Renal pelvis (tissue), 12 donors: ENCODE results near the gene SERPINC1. TPM values are rescaled to one million over a fixed set of nuclear protein-coding genes. Genes with fewer than 3 reads are reported as not detected.
"Not testable (repeated sequence)": the region's sequence is repeated elsewhere in the genome, so short reads cannot be mapped to it uniquely, and the experiment has no call there.

Experiments used
- DNase-seq: peaks from one replicate; pipeline ENCODE4 v3.0.0-alpha.2; 2013
- long read RNA-seq, 16 experiments: transcript quantifications; one replicate each; lab custom pipeline, GENCODE V29; 2026
- polyA plus RNA-seq, 3 donors: library from polyadenylated mRNA; unstranded; fragments of 120-200 nt; gene quantifications; one replicate each; pipeline ENCODE4 v1.2.1, GENCODE V29; 2013; ENCODE audit not compliant: insufficient read length in 3 of 3

SERPINC1 gene
- polyA plus RNA-seq, result under 1 TPM in 2 of 3 donors, not detected in 1; 0.75 to 0.84 TPM
- long read RNA-seq, donor 1, result 0 reads
- long read RNA-seq, donor 2, partial matches to known transcripts, result 23 of 23 reads
- long read RNA-seq, donor 2, other reads (novel, unspliced or antisense), result 0 of 23 reads
- long read RNA-seq, donor 3, result 0 reads
- long read RNA-seq, donor 4, result 0 reads
- long read RNA-seq, donor 5, result 0 reads
- long read RNA-seq, donor 6, result 0 reads
- long read RNA-seq, donor 7, result 0 reads
- long read RNA-seq, donor 8, partial matches to known transcripts, result 0 of 1 reads
- long read RNA-seq, donor 8, other reads (novel, unspliced or antisense), result 0 of 1 reads
- long read RNA-seq, donor 9, result 0 reads
- long read RNA-seq, donor 10, result 0 reads
- long read RNA-seq, donor 11, result 0 reads
- long read RNA-seq, donor 12, result 0 reads
- long read RNA-seq, donor 13, result 0 reads
- long read RNA-seq, donor 14, result 0 reads
- long read RNA-seq, donor 15, result 0 reads
- long read RNA-seq, donor 16, result 0 reads

GRCh38 chr1:173917149-173917548 is at the start of gene SERPINC1:
Gene SERPINC1, minus strand, starts transcription at chr1:173917327. Its CDS starts 68 bp downstream, at chr1:173917259.
- DNase-seq, result no peak

DNA sequence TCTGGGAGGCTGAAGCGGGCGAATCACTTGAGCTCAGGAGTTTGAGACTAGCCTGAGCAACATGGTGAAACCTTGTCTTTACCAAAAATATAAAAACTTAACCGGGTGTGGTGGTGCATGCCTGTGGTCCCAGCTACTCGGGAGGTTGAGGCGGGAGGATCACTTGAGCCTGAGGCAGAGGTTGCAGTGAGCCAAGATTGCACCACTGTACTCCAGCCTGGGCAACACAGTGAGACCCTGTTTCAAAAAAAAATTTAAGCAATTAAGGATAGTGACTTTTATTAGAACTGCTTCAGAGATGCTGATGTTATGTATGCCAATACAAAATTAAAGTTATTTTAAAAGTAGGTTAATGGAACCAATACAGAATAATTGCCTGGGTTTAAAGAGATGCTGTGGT is 48.8 kb upstream of the SERPINC1 start:
- DNase-seq, result not testable (repeated sequence)

DNA sequence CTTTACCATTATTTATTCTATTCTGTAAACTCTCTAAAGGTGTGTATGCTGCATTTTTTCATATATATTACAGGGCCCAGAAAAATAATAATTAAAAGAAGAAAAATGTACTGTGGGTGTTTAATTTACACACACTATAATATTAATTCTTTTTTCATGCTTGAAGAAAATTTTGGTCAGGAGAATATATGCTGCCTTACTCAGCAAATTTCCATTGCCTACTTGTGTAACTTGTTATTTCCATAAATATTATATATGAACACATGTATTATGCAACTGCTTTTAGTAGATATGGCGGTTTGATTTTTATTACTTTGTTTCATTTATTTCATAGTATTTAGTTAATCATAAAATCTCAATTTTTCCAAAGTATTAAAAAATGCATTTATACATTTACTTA is 46.4 kb upstream of the SERPINC1 start:
- no peak for DNase-seq

- no peak for DNase-seq
Measured at GRCh38 chr1:173960625-173961024, 43.5 kb upstream of the SERPINC1 start.

DNA sequence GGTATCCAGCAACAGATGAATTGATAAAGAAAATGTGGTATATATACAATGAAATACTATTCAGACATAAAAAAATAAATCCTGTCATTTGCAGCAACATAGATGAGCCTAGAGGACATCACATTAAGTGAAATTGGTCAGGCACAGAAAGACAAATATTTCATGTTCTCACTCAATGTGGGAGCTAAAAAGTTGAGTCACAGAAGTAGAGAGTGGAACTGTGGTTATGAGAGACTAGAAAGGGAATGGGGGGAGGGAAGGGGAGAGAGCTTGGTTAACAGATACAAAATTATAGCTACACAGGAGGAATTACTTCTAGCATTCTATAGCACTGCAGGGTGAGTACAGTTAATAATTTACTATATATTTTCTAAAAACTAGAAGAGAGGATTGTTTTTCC is 37.1 kb upstream of the SERPINC1 start:
- no peak for DNase-seq

DNA sequence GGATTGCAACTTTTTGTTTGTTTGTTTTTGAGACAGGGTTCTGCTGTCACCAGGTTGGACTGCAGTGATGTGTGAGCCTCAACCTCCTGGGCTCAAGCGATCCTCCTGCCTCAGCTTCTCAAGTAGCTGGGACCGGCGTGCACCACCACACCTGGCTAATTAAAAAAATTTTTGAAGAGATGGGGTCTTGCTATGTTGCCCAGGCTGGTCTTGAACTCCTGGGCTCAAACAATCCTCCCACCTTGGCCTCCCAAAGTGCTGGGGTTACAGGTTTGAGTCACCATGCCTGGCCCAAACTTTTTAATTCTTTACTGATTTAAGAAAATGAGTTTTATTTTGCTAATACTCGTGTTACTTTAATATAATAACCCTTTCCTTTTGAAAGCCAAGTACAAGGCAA is 31.5 kb upstream of the SERPINC1 start:
- no peak for DNase-seq

DNA sequence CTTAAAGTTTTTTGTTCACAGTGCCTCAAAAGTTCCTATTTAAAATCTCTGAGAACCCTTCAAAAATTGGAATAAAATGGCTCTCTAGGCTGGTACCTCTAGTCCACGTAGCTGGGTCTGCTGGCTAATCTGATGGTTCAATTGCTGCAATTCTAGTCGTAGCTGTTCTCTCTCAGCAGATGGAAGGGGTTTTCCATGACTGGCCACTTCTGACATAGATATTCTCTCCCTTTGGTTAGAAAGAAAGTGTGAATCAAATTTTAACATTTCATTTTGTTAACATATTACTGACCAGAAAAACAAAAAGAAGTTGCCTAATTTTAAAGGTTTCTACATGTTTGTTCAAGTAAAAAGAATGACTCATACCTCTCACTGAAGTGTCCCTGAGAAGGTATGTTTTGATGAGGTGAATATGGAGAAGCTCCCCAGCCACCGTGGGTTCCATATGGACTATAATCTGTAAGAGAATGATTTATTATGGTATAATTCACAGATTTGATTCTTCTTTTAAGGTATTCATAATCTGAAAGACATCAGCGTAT is 29.3 kb upstream of the SERPINC1 start:
- no peak for DNase-seq

DNA sequence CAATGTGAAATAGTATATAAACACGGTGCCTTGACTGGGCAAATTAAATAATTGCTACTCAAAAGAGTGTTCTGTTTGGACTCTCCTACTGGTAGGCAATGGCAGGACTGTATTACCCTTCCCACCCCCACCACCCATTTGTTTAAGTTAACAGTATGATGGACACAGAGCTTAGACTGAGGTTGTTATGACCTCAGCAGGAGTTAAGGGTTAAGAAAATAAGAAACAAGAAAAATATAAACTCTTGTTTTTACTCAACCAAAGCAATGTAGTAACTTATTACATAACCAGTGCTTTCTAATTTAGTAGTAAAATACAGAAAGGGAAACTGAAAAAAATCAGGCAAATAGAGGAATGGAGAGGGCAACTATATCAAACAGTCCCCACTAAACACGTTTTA is 19.9 kb upstream of the SERPINC1 start:
- no peak for DNase-seq

DNA sequence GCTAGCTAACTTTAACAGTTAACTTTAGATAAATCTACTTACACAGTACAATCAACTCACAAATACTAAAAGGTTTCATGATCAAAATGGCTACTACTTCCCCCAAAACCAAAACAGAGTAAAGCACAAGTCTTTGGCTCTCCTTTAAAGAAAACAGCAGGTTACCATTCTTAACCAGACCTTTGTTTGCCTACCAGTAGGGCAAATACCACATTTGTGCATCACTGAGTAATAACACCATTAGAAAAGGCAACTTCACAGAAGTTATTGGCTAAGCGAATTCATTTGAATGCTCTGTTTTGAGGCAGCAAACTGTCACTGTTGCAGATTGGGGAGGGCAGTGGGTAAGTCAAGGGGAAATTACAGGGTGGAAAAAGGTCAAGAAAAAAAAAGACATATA is 17.3 kb upstream of the SERPINC1 start:
- no peak for DNase-seq

DNA sequence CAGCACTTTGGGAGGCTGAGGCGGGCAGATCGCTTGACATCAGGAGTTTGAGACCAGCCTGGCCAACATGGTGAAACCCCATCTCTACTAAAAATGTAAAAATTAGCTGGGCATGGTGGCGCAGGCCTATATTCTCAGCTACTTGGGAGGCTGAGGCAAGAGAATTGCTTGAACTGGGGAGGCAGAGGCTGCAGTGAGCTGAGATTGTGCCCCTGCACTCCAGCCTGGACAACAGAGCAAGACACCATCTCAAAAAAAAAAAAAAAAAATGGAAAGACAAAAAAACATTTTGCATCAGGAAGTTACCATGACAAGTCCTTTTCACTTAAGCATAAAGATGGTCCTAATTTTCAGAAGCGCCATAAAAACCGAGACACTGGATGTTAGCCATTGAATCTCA is 13.4 kb upstream of the SERPINC1 start:
- DNase-seq, result not testable (repeated sequence)

DNA sequence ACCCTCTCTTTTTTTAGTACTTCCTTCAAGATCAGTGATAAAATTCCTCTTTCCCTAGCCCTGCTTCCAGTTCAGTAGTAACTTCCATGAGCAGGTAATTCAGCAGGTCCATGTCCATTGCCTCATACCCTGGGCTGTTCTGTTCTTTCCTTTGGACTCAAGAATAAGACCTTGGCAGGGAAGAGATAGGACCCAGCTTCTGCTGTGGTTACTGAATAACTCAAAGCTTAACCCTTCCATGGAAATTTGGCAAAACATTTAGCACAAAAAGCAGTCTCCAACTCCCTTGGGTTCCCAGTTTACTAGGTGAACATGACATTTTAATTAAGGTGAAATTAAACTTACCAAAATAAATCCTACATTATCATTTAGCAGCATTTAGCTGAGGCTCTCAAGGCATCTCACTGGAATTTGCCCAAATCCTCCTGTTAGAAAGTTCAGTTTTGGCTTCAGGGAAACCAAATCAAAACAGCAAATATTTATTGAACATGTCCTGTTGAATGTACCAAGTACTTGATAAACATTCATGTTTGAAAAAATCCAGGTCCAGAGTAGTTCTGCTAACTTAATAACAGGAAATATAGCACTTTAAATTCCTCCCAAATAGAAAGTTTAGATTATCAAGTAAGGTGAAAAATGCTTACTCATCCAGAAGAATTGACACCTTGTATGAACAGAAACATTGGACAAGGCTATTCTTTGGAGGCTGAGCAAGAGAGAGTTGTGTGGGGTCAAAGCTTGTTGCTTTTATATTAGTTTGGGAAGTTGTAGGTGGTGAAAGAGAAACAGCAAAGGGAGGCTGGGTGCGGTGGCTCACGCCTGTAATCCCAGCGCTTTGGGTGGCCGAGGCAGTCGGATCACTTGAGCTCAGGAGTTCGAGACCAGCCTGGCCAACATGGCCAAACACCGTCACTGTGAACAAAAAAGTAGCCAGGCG is 8.4 kb upstream of the SERPINC1 start:
- DNase-seq, result no peak

- DNase-seq, result no peak
Measured at GRCh38 chr1:173920861-173921260, 3.7 kb upstream of the SERPINC1 start.

DNA sequence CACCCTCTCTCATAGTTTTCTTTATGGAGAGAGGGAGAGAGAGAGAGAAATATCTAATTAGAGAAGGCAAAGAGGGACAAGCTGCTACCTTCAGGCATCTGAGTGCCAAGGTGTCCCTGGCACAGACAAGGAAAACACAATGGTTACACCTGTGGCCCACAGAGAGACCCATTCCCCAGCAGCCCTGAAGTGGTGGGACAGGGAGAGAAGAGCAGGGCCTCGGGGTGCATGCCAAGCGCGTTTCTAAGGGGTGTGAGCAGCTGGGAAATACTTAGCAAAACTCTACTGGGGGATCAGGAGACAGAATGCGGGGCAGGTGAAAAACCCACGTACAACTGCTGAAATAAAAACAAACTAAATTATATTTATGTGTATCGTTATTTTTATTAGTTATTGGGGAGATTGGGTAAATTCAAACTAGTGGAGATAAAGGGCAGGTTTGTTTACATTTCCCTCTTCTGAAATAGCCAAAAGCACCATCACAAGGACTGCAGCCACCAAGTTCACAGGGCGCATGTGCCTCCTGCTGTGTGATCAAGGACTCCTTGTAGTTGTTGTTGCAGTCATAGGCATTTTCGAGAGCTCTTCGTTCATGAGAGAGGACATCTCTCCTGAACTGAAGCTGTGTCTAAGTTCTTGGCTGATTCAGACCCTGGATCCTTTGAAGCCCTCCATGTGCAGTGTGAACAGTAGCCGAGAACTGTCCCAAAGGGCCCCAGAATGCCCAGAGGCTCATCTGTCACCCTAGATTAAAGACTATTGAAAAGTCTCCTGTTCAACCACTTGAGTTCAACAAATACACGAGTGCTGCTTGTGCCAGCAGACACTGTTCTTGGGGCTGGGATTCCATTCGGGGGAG is 737 bp upstream of the SERPINC1 start:
- no peak for DNase-seq

- no peak for DNase-seq
Measured at GRCh38 chr1:173916667-173917066, 460 bp downstream of the SERPINC1 start.

GRCh38 chr1:173915596-173915995 is 1.5 kb downstream of the SERPINC1 start:
- no peak for DNase-seq

DNA sequence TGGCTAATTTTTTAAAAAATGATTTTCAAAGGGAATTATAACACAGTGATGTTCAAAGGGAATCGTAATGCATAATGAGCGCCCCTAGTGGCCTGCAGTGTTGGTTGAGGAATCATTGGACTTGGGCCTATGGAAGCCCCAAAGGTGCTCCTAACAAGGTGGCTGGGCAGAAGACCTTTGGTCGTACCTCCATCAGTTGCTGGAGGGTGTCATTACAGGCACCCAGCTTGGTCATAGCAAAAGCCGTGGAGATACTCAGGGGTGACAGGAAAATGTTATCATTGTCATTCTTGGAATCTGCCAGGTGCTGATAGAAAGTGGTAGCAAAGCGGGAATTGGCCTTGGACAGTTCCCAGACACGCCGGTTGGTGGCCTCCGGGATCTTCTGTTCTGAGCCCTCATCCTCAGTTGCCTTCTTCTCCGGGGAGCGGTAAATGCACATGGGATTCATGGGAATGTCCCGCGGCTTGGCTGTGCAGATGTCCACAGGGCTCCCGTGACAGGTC is 2.7 kb downstream of the SERPINC1 start:
- no peak for DNase-seq

GRCh38 chr1:173913111-173913510 is 4.0 kb downstream of the SERPINC1 start:
- DNase-seq, result no peak

- DNase-seq, result peak; percentile 17
Measured at GRCh38 chr1:173903827-173904531, 13.1 kb downstream of the SERPINC1 start.

- no peak for DNase-seq
Measured at GRCh38 chr1:173900992-173901391, 16.1 kb downstream of the SERPINC1 start.

- DNase-seq, result no peak
Measured at GRCh38 chr1:173900427-173900826, 16.7 kb downstream of the SERPINC1 start.

DNA sequence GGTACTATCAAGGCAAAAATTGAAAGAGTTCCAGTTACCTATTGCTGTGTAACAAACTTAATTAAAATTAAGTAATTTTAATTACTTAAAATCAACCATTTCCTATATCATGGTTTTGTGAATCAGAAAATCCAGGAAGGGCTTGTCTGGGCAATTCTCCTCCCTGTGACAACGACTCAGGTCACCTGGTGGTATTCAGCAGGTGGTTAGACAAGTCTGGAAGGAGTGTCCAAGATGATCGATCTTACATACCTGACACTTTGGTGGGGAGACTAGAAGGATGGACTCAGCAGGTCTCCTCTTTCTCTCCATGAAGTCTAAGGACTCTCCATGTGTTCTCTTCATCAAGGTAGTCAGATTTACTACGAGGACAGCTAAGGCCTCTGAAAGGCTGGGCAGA is 22.9 kb downstream of the SERPINC1 start:
- DNase-seq, result no peak
